K562 (cell line): Measurements from ENCODE around the gene NFATC3. TPM values are rescaled to one million over a fixed set of nuclear protein-coding genes. Genes with fewer than 3 reads are reported as not detected.

ENCODE experiments used
- DPF2 ChIP-seq: fragments of 450-650 bp; IDR thresholded peaks from 2 replicates; pipeline ENCODE4 v1.6.1; 2016
- EHMT2 ChIP-seq: fragments of 450-650 bp; IDR thresholded peaks from 2 replicates; pipeline ENCODE4 v1.6.1; 2018; ENCODE audit warnings: antibody characterized with exemption
- GATAD2A ChIP-seq: fragments of 450-650 bp; IDR thresholded peaks from 2 replicates; pipeline ENCODE4 v1.6.1; 2017
- RBM14 ChIP-seq: fragments of 200-400 bp; formaldehyde crosslinking; IDR thresholded peaks from 2 replicates; pipeline ENCODE4 v1.6.1; 2018; ENCODE audit warnings: low read depth, mild to moderate bottlenecking, low read length, moderate library complexity, borderline replicate concordance; ENCODE audit not compliant: insufficient read depth
- RNF2 ChIP-seq: sonication (generic); IDR thresholded peaks from 2 replicates; pipeline ENCODE4 v1.6.1; 2016
- ZNF316 ChIP-seq: fragments of 450-650 bp; IDR thresholded peaks from 2 replicates; pipeline ENCODE4 v1.6.1; 2016
- ZNF445 ChIP-seq: fragments of 250-450 bp; sonication (Bioruptor Pico); IDR thresholded peaks from 2 replicates; pipeline ENCODE4 v1.4.0; 2020; ENCODE audit warnings: low read depth, mild to moderate bottlenecking, moderate library complexity
- ZNF780A ChIP-seq: fragments of 250-450 bp; sonication (Bioruptor Pico); IDR thresholded peaks from 2 replicates; pipeline ENCODE4 v1.5.0; 2021; ENCODE audit warnings: mild to moderate bottlenecking
- polyA plus RNA-seq, 8 experiments: library from polyadenylated mRNA; depleted of rRNA in 4 of 8; stranded (reverse) in 5 of 8; unstranded in 3 of 8; fragments of >200 nt; fragmentation: Nextera tagmentation in 2 of 8; fragmentation: Illumina TruSeq in 1 of 8; extraction: Ambion mirVana in 2 of 8; extraction: Trizol in 1 of 8; gene quantifications; 2 replicates each; pipeline versions ENCODE4 v1.2.1 to v1.2.3, GENCODE V29; 2011 to 2014; ENCODE audit warnings: inconsistent platforms in 1 of 8, missing spikeins in 1 of 8
- total RNA-seq, 7 experiments: library from RNA; depleted of rRNA in 6 of 7; stranded (reverse); fragments of >200 nt in 6 of 7; fragmentation: Illumina TruSeq in 2 of 7; extraction: Trizol in 2 of 7; gene quantifications; 2 replicates each; pipeline versions ENCODE4 v1.2.1 to v1.2.3, GENCODE V29; 2011 to 2021; ENCODE audit warnings: low replicate concordance in 1 of 7
- TF ChIP-seq, protein P1 (sequence below), 2 experiments: fragments of 250-450 bp in 1 of 2; fragments of 450-650 bp in 1 of 2; sonication (Bioruptor Pico) in 1 of 2; IDR thresholded peaks; 2 replicates each; pipeline versions ENCODE4 v1.6.1 to v1.8.0; 2016 to 2021; ENCODE audit warnings: mild to moderate bottlenecking in 2 of 2, moderate library complexity in 2 of 2, missing compliant biosample characterization in 1 of 2, missing genetic modification characterization in 1 of 2
- TF ChIP-seq, protein P2 (sequence below), 2 experiments: fragments of 450-650 bp; IDR thresholded peaks; 2 replicates each; pipeline ENCODE4 v1.6.1; 2016
- TF ChIP-seq, protein P3 (sequence below): fragments of 450-650 bp; formaldehyde crosslinking; IDR thresholded peaks from 2 replicates; pipeline ENCODE4 v1.4.0; 2020; ENCODE audit warnings: mild to moderate bottlenecking, moderate library complexity
- TF ChIP-seq, protein P4 (sequence below): fragments of 450-650 bp; IDR thresholded peaks from 2 replicates; pipeline ENCODE4 v1.6.1; 2016; ENCODE audit warnings: low read depth, mild to moderate bottlenecking, moderate library complexity
- TF ChIP-seq, protein P5 (sequence below): fragments of 250-450 bp; sonication (Bioruptor Pico); IDR thresholded peaks from 2 replicates; pipeline ENCODE4 v1.5.0; 2021; ENCODE audit warnings: mild to moderate bottlenecking, borderline replicate concordance

NFATC3 gene
- total and polyA plus RNA-seq, 9 of the 15 experiments (the other 6 are each of a cell fraction or from before 2014, with no cell fraction given): 15.7 to 98.4 (median 59.4) TPM

DNA sequence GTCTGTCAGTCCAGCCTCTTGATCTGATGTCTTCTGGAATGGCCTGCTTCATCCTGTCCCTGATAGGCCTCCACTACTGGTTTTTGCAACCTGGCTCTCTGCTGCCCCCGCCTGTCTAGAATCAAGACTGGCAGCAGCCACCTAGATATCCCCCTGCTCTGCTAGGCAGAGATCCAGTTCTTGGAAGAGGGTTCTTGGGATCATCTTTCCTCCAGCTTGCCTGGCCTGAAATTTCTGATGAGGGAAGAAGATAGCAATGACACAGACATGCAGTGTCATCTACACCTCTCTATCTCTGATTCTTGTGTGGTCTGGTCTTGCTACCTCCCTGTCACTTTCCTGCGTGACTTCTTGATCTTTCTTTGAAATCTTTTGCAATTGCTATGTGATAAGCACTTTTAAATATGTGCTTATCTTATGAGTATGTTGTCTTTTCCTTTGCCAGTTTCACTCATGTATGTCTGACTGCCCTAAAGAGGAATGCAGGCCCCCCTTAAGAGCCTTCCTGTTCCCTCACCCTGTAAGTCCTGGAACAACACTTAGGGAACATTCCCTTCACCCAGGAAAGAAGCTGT is 20.3 kb upstream of the NFATC3 start (continued):
- TF ChIP-seq, protein P1, sequence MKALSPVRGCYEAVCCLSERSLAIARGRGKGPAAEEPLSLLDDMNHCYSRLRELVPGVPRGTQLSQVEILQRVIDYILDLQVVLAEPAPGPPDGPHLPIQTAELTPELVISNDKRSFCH (CRISPR knock-in tag; IDR thresholded peaks at IDR 0.05): no peak
- TF ChIP-seq, protein P1 (tag; IDR thresholded peaks at IDR 0.05): 0 out of 2 replicates have a peak, but pooled peaks have one; percentile 36
- no peak for TF ChIP-seq ZNF316
- TF ChIP-seq, protein P2, sequence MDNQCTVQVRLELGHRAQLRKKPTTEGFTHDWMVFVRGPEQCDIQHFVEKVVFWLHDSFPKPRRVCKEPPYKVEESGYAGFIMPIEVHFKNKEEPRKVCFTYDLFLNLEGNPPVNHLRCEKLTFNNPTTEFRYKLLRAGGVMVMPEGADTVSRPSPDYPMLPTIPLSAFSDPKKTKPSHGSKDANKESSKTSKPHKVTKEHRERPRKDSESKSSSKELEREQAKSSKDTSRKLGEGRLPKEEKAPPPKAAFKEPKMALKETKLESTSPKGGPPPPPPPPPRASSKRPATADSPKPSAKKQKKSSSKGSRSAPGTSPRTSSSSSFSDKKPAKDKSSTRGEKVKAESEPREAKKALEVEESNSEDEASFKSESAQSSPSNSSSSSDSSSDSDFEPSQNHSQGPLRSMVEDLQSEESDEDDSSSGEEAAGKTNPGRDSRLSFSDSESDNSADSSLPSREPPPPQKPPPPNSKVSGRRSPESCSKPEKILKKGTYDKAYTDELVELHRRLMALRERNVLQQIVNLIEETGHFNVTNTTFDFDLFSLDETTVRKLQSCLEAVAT (IDR thresholded peaks at IDR 0.05): peak in 1 of 2 experiments; percentile 73; a peak in 2 of 4 replicates
- no peak for TF ChIP-seq RNF2
- peak; percentile 58; the same call in 1 of the 2 replicates for TF ChIP-seq DPF2
- TF ChIP-seq RBM14: no peak
- TF ChIP-seq, protein P3, sequence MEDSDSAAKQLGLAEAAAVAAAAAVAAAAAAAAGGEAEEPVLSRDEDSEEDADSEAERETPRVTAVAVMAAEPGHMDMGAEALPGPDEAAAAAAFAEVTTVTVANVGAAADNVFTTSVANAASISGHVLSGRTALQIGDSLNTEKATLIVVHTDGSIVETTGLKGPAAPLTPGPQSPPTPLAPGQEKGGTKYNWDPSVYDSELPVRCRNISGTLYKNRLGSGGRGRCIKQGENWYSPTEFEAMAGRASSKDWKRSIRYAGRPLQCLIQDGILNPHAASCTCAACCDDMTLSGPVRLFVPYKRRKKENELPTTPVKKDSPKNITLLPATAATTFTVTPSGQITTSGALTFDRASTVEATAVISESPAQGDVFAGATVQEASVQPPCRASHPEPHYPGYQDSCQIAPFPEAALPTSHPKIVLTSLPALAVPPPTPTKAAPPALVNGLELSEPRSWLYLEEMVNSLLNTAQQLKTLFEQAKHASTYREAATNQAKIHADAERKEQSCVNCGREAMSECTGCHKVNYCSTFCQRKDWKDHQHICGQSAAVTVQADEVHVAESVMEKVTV (CRISPR knock-in tag): peak; percentile 51; the same call in 1 of the 2 replicates
- TF ChIP-seq ZNF445: no peak
- TF ChIP-seq, protein P4, sequence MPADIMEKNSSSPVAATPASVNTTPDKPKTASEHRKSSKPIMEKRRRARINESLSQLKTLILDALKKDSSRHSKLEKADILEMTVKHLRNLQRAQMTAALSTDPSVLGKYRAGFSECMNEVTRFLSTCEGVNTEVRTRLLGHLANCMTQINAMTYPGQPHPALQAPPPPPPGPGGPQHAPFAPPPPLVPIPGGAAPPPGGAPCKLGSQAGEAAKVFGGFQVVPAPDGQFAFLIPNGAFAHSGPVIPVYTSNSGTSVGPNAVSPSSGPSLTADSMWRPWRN: 0 out of 2 replicates have a peak, but pooled peaks have one; percentile 35
- TF ChIP-seq, protein P5, sequence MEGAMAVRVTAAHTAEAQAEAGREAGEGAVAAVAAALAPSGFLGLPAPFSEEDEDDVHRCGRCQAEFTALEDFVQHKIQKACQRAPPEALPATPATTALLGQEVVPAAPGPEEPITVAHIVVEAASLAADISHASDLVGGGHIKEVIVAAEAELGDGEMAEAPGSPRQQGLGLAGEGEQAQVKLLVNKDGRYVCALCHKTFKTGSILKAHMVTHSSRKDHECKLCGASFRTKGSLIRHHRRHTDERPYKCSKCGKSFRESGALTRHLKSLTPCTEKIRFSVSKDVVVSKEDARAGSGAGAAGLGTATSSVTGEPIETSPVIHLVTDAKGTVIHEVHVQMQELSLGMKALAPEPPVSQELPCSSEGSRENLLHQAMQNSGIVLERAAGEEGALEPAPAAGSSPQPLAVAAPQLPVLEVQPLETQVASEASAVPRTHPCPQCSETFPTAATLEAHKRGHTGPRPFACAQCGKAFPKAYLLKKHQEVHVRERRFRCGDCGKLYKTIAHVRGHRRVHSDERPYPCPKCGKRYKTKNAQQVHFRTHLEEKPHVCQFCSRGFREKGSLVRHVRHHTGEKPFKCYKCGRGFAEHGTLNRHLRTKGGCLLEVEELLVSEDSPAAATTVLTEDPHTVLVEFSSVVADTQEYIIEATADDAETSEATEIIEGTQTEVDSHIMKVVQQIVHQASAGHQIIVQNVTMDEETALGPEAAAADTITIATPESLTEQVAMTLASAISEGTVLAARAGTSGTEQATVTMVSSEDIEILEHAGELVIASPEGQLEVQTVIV: no peak
- no peak for TF ChIP-seq ZNF780A (CRISPR knock-in tag)
- TF ChIP-seq GATAD2A: peak; percentile 71; the same call in 1 of the 2 replicates
- TF ChIP-seq EHMT2: no peak
